GM19372 (cell line): ENCODE data around the gene ILDR2.

Experiments
- ATAC-seq: cut with Tn5 transposase; IDR thresholded peaks from one replicate; pipeline ENCODE4 v1.9.1; 2021; ENCODE audit warnings: mild to moderate bottlenecking, low read depth, moderate library complexity; ENCODE audit not compliant: unreplicated experiment

Gene ILDR2

DNA sequence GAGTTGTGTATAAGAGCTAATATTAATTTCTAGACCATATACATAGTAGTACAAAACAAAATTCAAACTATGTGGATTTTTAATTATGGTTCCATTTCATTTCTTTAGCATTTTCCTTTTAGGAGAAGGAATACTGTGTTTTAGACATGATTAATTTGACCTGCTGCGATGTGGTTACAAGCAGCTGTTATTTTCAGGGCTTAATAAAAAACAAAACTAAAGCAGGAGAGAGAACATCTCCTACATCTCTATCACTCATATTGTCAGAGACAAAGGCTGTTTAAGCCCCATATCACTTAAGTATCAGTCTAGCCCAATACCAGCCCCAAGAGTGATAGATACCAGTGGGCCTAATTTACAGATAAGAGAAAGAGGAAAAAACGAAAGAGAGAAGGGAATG is 47.6 kb downstream of the ILDR2 start:
- no peak for ATAC-seq

DNA sequence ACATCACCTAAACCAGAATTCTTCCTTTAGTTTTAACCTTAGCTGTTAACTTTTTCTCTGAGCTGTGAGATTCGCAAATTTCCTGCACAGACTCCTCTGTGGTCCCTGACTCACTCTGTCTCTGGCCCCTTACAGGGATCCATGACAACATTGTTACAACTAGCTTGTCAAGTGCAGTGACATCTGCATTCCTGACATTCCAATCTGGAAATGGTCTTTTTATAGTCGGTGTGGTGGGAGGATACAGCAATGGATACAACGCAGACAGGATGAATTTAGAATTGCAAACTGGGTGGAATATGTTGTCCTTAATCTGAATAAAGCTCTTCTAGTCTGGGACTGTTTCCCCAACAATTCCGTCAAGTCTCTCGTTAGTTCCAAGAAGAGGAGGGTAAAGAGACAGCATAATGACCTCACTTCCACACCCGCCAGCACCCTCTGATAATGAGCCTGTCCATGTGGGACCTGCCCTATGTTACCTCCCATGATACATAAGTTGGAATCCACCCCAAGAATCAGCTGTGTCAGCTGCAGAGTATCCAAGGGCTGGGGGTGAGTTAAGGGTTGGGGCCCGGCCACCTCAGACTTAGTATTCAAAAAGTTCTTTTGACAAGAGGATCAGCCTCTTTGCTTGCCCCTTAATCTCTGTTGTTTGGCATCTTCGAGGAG is 49.4 kb downstream of the ILDR2 start:
- ATAC-seq = no peak

DNA sequence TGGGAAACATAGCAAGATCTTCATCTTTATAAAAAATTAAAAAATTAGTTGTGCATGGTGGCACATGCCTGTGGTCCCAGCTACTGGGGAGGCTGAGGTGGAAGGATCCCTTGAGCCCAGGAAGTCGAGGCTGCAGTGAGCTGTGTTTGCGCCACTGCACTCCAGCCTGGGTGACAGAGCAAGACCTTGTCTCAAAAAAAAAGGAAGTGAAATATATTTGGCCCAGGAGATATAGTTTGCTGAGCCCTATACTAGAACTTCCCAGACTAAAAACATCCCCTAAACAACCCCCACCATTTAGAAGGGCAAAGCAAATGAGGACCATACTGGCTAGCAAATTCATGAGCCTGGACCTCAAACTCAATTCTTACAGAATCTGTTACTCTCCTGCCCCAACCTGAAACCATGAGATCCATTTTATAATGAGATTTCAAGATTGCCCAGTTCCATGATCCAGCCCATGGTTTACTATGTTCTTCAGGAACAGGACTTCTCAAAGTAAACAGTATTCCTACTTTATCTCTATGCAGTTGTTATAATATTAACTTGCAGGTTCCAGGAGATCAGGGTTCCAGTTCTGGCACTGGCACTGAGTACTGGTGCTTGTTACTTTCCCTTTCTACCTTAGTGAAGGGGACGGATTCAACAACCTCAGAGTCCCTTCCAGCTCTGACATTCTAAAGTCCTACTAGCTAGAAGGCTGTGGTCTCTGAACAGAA is 50.4 kb downstream of the ILDR2 start:
- ATAC-seq = no peak

DNA sequence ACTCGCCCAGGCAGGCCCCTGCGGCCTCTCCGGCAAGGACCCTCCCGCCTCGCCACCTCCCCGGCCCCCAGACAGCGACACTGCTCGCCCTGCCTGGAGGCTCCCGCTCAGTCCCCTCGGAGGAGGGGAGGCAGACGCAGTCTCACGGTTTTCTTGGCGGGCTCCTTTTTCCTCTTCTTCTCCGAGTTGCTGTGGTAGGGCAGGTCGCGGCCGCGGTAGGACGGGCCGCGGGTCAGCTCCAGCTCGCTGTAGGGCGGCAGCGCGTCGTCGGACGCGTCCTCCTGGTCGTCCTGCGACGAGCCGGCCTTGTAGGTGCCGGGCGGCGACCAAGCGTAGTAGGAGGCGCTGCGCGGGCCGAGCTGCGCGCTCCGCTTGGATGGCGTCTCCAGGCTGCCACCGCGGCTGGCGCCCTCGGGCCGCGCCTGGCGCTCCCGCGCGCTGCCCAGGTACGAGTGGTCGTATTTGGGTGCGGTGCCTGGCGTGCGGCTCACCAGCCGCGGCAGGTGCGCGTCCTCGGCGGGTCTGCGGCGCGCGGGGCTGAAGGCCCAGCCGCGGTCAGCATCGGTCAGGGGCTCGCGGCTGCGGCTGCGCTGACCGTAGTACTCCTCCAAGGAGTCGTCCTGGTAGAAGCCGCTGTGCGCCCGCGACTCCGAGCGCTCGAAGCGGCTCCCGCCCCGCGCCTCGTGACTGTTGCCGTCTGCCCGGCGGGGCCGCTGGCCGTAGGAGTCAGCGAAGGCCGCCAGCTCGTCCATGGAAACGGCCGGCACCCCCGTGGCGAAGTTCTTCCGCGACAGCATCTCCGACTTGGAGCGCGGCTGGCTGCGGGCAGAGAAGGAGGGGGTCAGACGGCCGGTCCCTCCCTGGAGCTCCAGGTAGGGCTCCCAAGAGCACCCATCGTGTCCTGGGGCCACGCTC is 54.5 kb downstream of the ILDR2 start:
- no peak for ATAC-seq

DNA sequence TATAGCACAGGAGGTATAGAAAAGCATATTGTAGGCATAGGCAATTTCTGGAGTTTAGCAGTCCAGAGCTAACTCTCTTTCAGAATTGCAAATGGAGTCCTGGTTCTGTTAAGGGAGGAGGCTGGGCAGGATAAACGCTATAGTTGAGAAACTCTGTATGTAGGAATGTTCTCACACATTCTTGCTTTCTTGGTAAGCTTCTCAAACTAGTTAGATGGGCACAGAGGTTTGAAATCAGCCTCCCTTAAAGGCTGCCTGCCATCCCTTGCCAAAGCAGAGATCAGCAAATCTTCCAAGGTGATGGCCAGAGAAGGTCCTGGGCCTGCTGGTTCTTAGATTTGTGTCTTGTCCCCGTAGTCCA is 56.4 kb downstream of the ILDR2 start:
- ATAC-seq = no peak

DNA sequence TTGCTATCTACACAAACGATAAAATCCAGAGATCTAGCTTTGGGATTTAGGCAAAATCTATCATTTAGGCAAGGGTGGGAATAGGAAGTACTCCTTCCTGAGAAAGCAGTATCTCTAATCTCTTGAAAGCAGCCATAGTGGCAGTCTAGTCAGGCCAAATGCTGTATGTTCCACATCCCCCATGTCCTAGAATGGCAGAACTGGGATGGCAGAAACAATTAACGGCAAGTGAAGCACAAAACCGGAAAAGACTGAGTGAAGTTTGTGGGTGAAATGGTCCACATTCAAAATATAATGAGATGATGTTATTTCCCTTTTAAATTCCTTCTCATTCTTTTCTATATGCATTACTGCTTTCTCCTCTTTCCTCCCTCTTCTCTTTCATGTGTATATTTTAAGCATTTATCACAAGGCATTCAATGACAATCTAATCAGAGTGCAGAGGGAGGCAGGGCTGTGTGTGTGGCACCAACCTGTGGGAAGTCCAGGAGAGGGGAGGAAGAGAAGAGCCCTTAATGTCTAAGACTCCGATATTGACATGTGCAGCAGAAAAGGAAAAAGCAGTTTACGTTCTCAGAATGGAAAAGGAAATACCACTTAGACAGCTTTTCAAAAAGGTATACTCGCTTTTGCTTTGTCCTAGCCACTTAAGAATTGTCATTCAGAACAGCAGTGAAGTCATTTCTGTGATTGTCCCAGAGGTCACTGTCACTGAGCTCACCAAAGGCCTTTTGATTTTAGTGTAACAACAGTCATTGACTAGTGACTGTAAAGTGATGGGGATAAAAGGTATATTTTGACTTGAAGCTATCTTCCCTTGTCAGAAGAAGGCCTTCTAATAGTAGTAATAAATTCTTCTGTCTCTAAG is 57.0 kb downstream of the ILDR2 start:
- no peak for ATAC-seq

DNA sequence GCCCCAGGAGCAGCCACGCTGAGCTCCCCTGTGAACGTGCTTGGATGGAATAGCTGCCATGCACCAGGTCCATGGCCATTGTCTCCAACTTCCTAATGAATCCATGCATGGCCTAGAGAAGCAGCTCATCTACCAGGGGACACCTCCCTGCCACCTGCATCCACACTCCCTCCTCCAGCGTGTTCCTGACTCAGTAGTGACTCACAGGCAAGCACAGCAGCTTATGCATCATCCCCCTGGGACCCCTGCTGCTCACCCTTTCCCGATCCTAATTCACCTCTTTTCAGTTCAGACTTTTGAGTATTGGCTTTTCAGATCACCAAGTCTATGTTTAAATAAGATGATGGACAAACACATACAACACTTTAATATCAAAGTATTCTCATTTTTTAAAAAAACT is 59.4 kb downstream of the ILDR2 start:
- ATAC-seq = no peak

DNA sequence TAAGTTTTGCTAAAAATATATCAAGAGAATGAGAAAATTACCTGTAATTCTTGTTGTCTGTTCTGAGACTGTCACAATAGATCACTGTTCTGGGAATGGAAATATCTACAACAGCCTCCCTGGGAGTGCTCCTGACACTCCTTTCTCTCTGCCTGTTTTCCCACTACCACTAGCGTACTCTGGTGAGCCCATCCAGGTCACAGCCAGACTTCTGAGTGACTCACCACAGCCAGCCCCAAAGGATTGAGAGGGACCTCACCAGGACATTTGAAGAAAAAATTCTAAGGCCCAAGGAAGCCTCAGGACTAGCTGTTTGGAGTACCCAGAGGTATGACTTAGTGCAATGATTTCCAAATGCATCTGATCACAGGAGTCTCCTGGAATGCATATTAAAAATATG is 60.3 kb downstream of the ILDR2 start:
- ATAC-seq = no peak

DNA sequence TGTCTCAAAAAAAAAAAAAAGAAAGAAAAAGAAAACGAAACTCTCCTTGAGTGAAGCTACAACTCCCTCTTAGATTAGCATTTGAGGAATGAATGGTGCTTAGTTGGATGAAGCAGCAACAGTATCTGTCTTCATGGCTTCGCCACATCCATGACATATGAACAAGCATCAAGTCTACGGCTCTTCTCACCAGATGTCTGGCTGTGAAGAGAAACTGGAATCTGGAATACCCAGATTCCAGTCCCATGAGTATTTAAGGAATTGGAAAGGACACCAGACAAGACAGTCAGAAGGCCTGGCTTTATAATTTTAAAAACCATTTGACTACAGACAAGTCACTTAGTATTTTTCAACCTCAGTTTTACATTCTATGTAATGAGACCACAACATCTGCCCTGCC is 61.2 kb downstream of the ILDR2 start:
- no peak for ATAC-seq

DNA sequence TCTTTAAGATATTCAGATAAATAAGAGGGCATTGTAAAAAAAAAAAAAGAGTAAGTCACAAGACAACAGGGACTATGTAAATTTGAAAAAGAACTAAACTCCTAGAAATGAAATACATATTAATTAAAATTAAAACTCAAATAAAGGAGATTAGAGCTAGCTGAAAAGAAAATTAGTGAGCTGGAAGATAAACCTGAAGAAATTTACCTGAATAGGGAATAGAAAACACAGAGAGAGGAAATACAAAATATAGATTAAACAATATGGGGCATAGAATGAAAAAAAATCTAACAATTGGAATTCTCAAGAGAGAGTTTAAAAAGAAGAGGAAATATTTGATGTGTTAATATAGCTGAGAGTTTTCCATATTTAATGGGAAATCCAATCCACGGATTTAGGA is 63.7 kb downstream of the ILDR2 start:
- ATAC-seq = no peak

DNA sequence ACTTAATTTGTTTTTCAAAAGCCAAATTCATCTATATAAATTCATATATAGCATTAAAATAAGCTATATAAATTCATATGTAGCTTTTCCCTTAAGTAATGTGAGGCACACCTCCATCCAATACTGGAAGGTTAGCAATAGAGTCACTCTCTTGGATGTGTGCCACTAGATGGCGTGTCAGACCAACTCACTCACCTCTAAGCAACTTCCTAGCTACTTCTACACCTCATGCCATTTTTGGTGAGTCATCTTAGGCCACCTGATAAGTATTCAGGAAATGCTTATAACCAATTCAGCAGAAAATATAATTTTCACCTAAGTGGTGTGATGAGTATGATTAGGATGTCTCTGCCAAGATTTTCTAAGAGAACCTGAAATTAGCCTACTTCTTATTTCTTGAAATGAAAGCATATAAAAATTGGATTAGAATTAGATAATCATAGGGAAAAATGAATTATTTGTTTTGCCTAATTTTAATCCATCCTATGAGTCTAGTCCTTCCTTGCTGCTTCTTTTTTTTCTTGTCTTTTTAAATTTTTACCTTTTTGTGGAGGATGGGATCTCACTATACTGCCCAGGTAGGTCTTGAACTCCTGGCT is 64.8 kb downstream of the ILDR2 start:
- peak; percentile 97 for ATAC-seq

DNA sequence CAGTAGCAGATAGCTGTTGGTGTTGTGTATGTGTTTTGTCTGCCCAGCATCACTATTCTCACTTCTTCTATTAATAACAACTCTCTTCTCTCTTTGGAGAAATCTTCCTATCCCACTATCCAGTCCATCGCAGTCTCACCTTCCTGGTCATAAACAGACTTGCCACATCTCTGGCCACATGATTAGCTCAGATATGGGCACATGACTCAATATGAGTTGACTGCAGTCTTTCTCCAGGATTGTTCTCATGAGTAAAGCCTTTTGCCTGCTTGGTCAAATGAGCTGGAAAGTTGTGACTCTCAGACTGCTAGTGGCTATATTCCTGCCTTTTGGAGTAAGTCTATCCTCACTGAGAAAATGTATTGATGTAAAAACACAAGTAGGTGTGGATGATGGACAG is 66.4 kb downstream of the ILDR2 start:
- no peak for ATAC-seq

DNA sequence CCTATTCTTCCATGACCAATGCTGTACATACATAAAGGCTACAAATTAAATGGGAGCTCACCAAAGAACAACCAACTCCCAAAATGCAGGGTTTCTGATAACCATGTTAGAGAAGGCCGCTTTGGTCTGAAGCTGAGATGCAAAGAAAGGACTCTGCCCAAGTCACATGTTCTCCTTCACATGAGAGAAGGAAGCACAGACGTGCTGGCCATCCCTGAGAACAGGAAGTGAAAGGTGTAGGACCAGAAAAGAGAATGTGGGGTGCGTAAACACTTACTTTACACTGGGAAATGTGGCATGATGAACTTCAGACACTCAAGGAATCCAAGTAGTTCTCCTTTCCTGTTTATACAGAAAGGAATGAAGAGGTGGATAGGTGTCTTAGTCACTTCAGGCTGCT is 67.6 kb downstream of the ILDR2 start:
- no peak for ATAC-seq

DNA sequence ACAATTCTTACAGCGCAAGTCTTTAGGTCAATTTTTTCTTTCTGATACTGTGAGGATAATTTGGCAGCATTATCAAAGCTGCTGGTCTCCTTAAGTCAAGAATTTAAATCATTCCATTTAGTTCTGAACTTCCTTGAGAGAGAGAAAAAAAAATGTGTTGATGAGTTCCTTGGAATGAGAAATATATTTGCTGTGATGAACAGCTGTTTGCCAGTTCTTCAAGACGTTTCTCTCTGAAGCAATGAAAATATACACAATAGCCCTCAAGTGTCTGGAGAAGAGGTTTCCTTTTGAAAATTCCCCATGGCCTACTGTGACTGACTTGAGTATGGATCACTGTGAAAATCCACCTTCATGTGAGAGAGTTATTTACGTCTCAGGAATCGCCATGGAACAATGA is 68.3 kb downstream of the ILDR2 start:
- ATAC-seq = no peak

DNA sequence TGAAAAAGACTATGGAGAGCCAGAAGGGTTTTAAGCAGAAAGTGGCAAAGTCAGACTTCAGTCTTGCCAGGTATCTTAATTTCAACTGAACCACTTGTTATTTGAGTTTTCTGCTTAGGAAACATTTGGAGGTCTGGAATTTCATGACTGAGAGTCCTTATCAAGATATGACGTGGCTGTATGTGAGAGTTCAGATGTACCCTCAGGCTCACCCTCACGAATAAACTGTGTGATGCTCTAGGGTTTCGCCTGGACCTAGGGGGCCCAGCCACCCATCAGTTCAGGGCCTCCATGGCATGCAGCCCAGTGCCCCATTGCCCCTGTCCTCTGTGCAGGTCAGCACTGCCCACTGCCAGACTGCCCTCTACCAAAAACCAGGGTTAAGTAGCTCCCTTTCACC is 68.7 kb downstream of the ILDR2 start:
- ATAC-seq = no peak

DNA sequence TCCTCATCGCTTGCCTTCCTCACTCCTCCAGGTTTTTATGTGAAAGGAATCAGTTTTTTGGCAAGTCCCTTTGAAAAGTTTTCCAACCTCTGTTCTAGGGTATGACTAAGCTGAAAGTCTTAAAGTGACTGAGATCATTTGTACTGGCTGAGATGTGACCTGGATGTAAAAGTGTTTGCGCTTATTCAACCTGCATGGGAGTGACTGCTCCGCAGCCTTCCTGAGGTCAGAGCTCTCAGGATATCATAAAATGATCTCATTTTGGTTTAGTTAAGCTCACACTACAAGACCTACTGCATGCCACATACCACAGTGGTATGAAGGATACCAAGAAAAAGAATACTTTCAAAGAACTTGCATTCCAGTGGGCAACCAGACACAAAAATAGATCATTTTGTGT is 69.4 kb downstream of the ILDR2 start:
- ATAC-seq = no peak

DNA sequence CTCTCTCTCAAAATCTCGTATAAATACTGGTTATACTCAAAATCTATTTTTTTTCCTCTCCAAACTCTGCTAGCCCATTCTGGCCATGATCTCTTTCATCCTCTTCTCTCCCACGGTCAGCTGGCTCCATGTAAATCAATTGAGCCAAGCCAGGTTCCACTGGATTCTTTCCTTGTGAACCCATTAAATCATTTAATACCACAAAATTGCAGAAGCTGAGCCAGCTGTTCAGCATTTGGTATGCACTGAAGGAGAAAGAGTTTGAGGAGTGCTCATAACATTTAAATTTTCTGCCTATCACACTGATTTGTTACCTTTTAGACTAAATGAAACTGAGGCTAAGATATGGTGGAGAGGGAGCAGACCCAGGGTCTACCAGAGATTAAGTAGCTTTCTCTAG is 70.2 kb downstream of the ILDR2 start:
- no peak for ATAC-seq

DNA sequence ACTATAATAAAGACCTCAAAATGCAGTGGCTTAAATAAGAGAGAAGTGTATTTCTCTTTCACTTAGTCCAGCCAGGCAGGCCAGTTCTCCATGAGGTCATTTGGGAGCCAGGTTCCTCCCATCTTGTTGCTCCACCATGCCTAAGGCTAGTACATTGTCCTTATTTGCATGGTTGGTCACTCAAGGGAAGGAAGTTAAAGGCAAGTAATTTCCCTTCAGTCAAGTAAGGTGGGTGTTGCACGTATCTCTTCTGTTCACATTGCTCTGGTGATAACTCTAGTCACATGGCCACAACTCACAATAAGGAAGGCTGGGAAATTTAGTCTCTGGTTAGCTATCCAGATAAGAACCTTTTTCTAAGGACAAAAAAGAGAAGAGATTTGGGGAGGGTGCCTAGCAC is 72.1 kb downstream of the ILDR2 start:
- ATAC-seq = no peak

DNA sequence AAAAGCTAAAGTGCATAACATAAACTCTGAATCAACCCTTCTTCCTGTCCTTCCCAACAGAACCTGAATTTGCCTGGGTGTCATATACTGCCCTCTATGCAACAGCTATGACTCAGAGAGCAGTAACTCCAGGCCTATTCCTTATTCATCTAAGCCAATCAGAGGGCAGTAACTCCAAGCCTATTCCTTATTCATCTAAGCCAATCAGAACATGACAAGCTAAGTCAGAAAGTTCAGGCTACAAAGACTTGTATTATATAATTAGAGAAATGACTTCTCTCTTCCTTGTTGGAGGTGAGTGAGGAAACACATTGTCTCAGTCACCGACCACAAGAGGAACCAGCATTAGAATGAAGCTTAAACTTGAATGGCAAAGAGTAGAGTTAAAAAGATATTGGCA is 73.1 kb downstream of the ILDR2 start:
- ATAC-seq = no peak

DNA sequence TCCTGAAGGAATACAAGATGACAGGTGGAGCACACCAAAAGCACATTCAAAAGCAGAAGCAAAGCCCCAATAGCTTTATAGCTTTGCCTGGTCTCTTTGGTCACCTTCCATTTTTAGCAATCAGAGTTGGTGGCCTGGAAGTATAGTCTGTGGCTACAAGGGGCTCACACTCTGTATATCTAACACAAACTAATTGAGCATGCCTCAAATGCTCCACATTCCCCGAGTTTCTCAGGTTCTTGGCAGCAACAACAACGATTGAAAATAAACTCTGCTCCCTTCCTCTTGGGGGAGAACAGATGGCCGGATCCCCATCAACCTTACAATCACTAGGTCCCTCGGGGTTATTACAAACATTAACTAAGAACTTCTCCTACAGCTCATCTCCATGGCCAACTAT is 74.4 kb downstream of the ILDR2 start:
- no peak for ATAC-seq
